ENCODE measurements around the gene RAB33A.
"Not testable (repeated sequence)": the region's sequence is repeated elsewhere in the genome, so short reads cannot be mapped to it uniquely, and the experiment has no call there.

The RAB33A gene

GRCh38 chrX:130172127-130172845 is 524 bp downstream of the RAB33A start:
- DNase-seq (ENCODE audit: low spot score) = no peak

DNA sequence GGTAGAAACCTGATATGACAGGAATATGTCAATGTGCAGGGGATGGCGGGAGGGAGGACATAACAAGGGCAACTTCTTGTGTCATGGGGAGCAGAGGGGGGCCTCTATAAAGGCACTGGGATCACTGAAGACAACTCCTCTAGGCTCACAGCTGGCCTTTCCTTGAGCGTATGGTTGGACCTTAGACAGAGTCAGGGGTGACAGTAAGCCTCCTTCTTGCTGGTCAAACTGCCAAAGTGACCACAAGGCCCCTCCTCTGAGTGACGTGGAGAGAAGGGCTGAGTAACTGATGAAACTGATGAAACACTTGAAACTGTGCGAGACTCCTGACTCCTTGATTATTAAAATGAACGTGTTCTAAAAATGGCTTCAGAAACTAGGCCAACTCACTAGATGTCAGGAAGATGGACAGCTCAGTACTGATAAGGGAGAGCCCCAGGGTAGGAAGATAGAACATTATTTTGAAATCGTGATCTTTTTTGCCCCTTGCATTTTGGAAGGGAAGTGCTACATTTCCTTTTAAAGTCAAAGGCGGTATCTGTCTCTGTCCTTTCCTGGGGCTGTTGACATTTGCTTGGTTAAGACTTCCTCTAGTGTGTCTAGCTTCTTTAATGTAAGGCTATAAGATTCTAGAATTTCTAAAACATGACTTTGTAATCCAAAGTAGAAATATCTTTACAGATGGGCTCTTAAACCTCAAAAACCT is 1.6 kb downstream of the RAB33A start:
- DNase-seq (ENCODE audit: low spot score) = peak; percentile 72

DNA sequence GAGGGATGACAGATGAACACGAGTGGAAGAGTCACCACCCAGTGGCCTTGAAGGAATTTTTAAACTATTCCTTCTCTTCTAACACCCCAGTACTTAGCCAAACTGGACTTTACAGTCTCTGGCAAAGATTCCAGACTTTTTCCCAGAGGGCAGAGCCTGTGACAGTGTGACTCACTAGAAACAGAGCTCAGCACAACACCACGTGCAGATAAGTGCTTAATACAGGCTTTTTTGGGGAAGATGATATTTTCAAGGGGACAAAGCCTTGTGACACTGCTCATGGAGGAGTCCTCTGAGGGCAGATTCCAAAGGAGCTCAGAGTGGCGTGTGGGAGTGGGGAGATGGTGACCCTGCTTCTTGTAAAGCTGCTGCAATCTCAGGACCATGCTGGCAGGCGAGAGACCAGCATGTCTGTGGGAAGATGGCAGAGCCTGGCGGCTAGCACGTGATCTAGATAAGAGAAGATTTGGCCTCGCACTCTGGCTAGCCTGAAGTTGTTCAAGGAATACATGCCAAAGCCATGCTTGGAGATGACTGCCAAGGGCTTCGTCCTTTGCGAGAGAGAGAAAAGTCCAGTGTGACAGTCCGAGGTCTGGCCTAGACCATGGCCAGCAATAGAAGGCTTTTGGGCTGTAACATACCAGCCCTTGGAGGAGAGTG is 2.4 kb downstream of the RAB33A start:
- DNase-seq (ENCODE audit: low spot score) = no peak

- DNase-seq (ENCODE audit: low spot score) = no peak
These were observed 3.2 kb downstream of the RAB33A start for GRCh38 chrX:130174937-130175336.

DNA sequence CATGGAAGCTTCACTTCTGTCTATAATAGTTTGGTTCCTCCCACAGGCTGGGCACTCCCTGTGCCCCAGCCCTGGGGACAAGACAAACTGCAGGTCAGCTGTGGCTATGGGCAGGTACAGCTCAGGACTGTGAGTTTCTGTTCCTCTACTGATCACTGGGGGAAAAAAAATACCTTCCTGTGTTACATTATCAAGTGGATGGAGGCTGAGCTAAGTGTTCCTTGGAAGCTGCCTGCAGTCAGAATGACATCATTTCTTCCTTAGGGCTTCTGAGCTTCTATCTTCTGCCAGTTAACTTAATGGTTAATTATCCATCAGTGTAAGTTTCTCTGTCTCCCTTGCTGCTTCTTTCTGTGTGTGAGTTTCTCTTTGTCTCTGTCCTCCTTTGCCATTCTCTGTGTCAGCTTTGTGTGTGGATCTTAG is 4.6 kb downstream of the RAB33A start:
- no peak for DNase-seq (ENCODE audit: low spot score)

GRCh38 chrX:130176942-130177341 is 5.2 kb downstream of the RAB33A start:
- DNase-seq (ENCODE audit: low spot score) = no peak

DNA sequence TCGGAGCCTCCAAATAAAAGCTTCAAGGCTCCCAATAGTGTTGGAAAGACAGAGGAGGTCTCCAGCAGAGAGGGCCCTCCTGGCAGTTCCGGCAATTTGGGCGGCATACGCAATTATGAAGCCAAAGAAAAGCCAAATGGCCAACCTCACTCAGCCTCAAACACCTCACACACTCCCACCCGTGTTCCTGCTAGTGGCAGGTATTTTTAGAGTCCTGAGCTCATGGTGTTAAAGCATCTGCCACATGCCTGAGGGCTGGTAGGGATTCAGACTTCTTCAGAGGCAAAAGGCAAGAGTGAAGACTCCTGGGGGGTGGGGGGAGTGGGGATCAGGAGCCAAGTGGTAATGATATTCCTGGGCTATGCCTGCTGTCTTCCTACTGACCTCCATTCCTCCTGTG is 7.4 kb downstream of the RAB33A start:
- no peak for DNase-seq (ENCODE audit: low spot score)

DNA sequence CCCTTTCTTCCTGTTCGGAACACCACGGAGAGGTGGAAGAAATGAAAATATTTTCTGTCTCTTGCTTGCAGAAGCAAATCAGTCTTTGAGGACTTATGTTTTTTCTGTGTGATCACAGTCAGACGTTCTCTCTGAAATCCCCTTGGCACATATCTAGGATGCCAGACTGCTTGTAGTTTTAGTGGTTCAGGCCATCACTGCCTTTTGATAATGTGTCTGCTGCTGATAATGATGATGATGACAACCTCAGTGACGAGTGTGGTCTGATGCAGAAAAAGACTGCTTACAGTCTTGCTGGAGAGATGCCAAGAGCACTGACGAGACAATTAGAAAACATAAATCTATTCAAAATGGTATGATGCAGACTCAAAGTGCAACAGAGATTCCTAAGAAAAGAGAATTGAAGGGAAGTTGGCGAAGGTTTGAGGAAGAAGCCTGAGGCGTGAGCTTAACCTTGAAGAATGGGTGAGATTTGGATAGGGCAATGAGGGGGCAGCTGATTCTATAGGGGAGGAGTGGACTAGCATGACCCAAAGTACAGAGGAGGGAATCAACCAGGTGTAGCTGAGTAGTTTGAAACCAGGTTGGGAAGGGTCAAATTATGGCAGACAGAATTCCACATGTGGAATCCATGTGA is 7.9 kb downstream of the RAB33A start:
- no peak for DNase-seq (ENCODE audit: low spot score)

DNA sequence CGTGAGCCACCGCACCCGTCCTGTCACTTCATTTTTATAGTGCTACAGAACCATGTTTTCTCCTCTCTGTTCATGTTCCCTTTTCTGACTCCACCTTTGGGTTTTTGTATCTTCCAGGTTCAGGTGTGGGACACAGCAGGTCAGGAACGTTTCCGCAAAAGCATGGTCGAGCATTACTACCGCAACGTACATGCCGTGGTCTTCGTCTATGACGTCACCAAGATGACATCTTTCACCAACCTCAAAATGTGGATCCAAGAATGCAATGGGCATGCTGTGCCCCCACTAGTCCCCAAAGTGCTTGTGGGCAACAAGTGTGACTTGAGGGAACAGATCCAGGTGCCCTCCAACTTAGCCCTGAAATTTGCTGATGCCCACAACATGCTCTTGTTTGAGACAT is 12.4 kb downstream of the RAB33A start:
- no peak for DNase-seq (ENCODE audit: low spot score)

DNA sequence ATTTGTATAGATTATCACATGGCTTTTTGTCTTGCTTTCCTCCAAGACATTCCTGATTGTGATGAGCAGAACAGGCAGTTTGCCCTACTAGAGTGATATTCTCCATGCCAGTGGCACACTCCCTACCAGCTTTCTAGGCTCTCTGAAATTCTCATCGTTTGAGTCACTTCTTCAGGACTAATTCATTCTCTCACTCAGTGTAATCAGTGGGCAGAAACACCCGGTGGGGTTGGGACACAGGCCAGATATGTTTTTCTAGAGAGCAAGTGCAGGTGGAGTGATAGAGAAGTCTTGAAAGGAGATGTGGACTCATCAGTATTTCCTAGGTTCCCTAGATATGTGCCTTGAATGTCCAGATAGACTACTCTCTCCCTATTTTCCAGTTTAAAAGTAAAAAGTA is 13.1 kb downstream of the RAB33A start:
- DNase-seq (ENCODE audit: low spot score) = no peak

DNA sequence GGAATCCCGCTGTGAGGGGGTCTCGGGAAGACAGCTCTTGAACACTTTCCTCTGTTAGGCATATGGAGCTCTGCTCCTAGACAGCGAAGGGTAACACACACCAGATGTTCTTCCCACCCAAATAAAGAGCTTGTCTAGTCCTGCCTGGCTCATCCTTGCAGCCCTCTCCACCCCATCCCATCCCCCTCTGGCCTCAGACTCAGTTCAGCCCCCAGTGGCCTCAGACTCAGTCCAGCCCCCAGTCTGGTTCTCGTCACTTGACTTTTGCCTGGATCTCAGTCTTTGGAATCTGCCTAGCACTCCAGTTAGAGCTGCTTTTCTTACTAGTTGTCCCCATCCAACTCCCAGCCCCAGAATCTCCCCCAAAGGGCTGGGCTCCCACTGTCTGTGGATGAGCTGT is 14.9 kb downstream of the RAB33A start:
- DNase-seq (ENCODE audit: low spot score) = no peak

- no peak for DNase-seq (ENCODE audit: low spot score)
These were observed 19.0 kb downstream of the RAB33A start for GRCh38 chrX:130190801-130191200.

- DNase-seq (ENCODE audit: low spot score) = no peak
These were observed 24.7 kb downstream of the RAB33A start for GRCh38 chrX:130196466-130196865.

DNA sequence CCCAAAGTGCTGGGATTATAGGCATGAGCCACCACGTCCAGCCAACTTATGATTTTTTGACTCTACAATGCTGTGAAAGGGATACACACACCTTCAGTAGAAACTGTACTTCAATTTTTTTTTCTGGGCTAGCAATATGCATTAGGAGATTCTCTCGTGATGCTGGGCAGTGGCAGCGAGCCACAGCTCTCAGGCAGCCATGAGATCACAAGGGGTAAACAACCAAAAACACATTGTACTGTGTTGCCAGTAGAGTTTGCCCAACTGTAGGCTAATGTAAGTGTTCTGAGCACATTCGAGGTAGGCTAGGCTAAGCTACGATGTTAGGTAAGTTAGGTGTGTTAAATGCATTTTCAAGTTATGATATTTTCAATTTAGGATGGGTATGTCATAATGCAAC is 25.7 kb downstream of the RAB33A start:
- no peak for DNase-seq (ENCODE audit: low spot score)

- no peak for DNase-seq (ENCODE audit: low spot score)
These were observed 32.9 kb downstream of the RAB33A start for GRCh38 chrX:130204647-130205046.

- no peak for DNase-seq (ENCODE audit: low spot score)
These were observed 39.8 kb downstream of the RAB33A start for GRCh38 chrX:130211415-130212186.

DNA sequence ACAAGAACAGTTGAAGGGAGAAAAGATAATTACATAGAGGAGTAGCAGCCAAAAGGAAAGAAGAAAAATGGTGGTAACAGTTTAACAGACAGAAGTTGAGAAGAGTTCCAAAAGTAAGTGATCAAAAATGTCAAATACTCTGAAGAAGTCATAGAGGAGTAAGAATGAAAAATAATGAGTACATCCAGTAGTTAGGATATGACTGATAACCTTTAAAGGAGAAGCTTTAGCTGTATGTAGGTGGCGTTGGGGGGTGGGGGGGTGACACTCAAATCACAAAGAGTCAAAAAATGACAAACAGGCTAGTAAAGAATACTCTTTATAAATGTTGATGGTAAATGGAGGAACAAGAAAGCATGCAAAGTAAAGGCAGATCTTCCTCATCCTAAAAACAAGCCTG is 40.6 kb downstream of the RAB33A start:
- DNase-seq (ENCODE audit: low spot score) = no peak

GRCh38 chrX:130213376-130213775 is 41.6 kb downstream of the RAB33A start:
- no peak for DNase-seq (ENCODE audit: low spot score)

- DNase-seq (ENCODE audit: low spot score) = no peak
These were observed 44.6 kb downstream of the RAB33A start for GRCh38 chrX:130216320-130216719.

GRCh38 chrX:130224810-130225209 is 53.0 kb downstream of the RAB33A start:
- no peak for DNase-seq (ENCODE audit: low spot score)

- DNase-seq (ENCODE audit: low spot score) = no peak
These were observed 57.1 kb downstream of the RAB33A start for GRCh38 chrX:130228871-130229270.

DNA sequence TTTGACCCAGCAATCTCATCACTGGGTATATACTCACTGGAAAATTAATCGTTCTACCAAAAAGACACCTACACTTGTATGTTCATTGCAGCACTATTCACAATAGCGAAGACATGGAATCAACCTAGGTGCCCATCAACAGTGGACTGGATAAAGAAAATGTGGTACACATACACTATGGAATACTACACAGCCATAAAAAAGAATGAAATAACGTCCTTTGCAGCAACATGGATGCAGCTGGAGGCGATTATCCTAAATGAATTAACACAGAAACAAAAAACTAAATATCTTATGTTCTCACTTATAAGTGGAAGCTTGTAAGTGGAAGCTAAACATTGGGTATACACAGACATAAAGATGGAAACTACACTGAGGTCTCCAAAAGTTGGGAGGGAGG is 59.4 kb downstream of the RAB33A start:
- DNase-seq (ENCODE audit: low spot score) = not testable (repeated sequence)
